HEK293 (cell line): Measurements from ENCODE around the gene NPAS1.

ENCODE experiments used
- CTCF ChIA-PET: fragments of 350-600 bp; formaldehyde crosslinking; extraction: SDS; loops from one replicate; lab custom pipeline; 2021; ENCODE audit warnings: antibody characterized with exemption; lab: Yijun Ruan, JAX
- POLR2A ChIA-PET: fragments of 300-600 bp; formaldehyde crosslinking; extraction: SDS; loops from one replicate; lab custom pipeline; 2020; ENCODE audit warnings: antibody characterized with exemption, inconsistent platforms; lab: Yijun Ruan, JAX
- H3K27ac ChIP-seq: fragments of 200-500 bp; sonication (Bioruptor generic); 2 replicates; pipeline ENCODE4 v1.5.1; 2014; ENCODE audit warnings: low read depth, low read length, control low read depth, inconsistent platforms; ENCODE audit errors: extremely low read depth
- H3K36me3 ChIP-seq, 2 experiments: fragments of 200-500 bp in 1 of 2; sonication (Bioruptor generic) in 1 of 2; 1 replicate in 1 of 2; 2 replicates in 1 of 2; pipeline ENCODE4 v1.5.1; 2014 to 2017; ENCODE audit warnings: inconsistent platforms in 2 of 2, low read length in 2 of 2; ENCODE audit not compliant: control insufficient read depth in 2 of 2, insufficient read depth in 1 of 2
- H3K4me1 ChIP-seq: fragments of 200-500 bp; sonication (Bioruptor generic); 2 replicates; pipeline ENCODE4 v1.5.1; 2014; ENCODE audit warnings: mild to moderate bottlenecking, low read length, inconsistent platforms; ENCODE audit not compliant: control insufficient read depth, insufficient read depth
- H3K4me3 ChIP-seq: 2 replicates; pipeline ENCODE4 v1.5.1; 2011; ENCODE audit warnings: low read depth, mild to moderate bottlenecking, control low read depth, low read length, moderate library complexity
- H3K9me3 ChIP-seq: fragments of 200-500 bp; sonication (Bioruptor generic); 2 replicates; pipeline ENCODE4 v1.5.1; 2014; ENCODE audit warnings: low read depth, low read length, inconsistent platforms; ENCODE audit not compliant: control insufficient read depth, insufficient read depth
- EGR2 ChIP-seq: fragments of 450-650 bp; formaldehyde crosslinking; IDR thresholded peaks from 2 replicates; pipeline ENCODE4 v1.5.1; 2016; ENCODE audit warnings: low read depth, missing biosample characterization, missing genetic modification characterization
- HOXC10 ChIP-seq: sonication (generic); formaldehyde crosslinking; IDR thresholded peaks from 2 replicates; pipeline ENCODE4 v1.8.1; 2023; ENCODE audit warnings: mild to moderate bottlenecking, missing genetic modification reagents
- SCRT2 ChIP-seq: fragments of 450-650 bp; formaldehyde crosslinking; IDR thresholded peaks from 2 replicates; pipeline ENCODE4 v1.5.1; 2016; ENCODE audit warnings: missing biosample characterization, missing genetic modification characterization
- ZFHX2 ChIP-seq: fragments of 450-650 bp; formaldehyde crosslinking; conservative IDR thresholded peaks from 2 replicates; pipeline ENCODE4 v1.5.1; 2016; ENCODE audit warnings: missing biosample characterization, missing genetic modification characterization
- ZNF10 ChIP-seq: fragments of 450-650 bp; formaldehyde crosslinking; IDR thresholded peaks from 2 replicates; pipeline ENCODE4 v1.5.1; 2017; ENCODE audit warnings: missing biosample characterization, missing genetic modification characterization
- ZNF121 ChIP-seq: fragments of 450-650 bp; formaldehyde crosslinking; IDR thresholded peaks from 2 replicates; pipeline ENCODE4 v1.5.1; 2016; ENCODE audit warnings: missing biosample characterization, missing genetic modification characterization
- ZNF132 ChIP-seq: fragments of 450-650 bp; formaldehyde crosslinking; IDR thresholded peaks from 2 replicates; pipeline ENCODE4 v1.5.1; 2017; ENCODE audit warnings: missing biosample characterization, missing genetic modification characterization, borderline replicate concordance
- ZNF169 ChIP-seq: fragments of 450-650 bp; formaldehyde crosslinking; IDR thresholded peaks from 2 replicates; pipeline ENCODE4 v1.5.1; 2016; ENCODE audit warnings: missing biosample characterization, missing genetic modification characterization
- ZNF202 ChIP-seq: fragments of 450-650 bp; formaldehyde crosslinking; IDR thresholded peaks from 2 replicates; pipeline ENCODE4 v1.5.1; 2016; ENCODE audit warnings: missing biosample characterization, missing genetic modification characterization, borderline replicate concordance
- ZNF366 ChIP-seq: fragments of 450-650 bp; formaldehyde crosslinking; conservative IDR thresholded peaks from 2 replicates; pipeline ENCODE4 v1.5.1; 2016; ENCODE audit warnings: missing biosample characterization, missing genetic modification characterization
- ZNF404 ChIP-seq: fragments of 450-650 bp; formaldehyde crosslinking; IDR thresholded peaks from 2 replicates; pipeline ENCODE4 v1.5.1; 2017; ENCODE audit warnings: missing biosample characterization, missing genetic modification characterization
- ZNF501 ChIP-seq: fragments of 450-650 bp; formaldehyde crosslinking; IDR thresholded peaks from 2 replicates; pipeline ENCODE4 v1.5.1; 2016; ENCODE audit warnings: missing biosample characterization, missing genetic modification characterization
- ZNF510 ChIP-seq: fragments of 450-650 bp; formaldehyde crosslinking; IDR thresholded peaks from 2 replicates; pipeline ENCODE4 v1.5.1; 2018; ENCODE audit warnings: mild to moderate bottlenecking, missing genetic modification characterization, missing biosample characterization; ENCODE audit not compliant: insufficient replicate concordance
- ZNF610 ChIP-seq: fragments of 450-650 bp; formaldehyde crosslinking; IDR thresholded peaks from 2 replicates; pipeline ENCODE4 v1.5.1; 2016; ENCODE audit warnings: missing biosample characterization, missing genetic modification characterization, borderline replicate concordance
- ZNF664 ChIP-seq: fragments of 450-650 bp; formaldehyde crosslinking; IDR thresholded peaks from 2 replicates; pipeline ENCODE4 v1.5.1; 2016; ENCODE audit warnings: missing biosample characterization, missing genetic modification characterization
- ZNF785 ChIP-seq: fragments of 450-650 bp; formaldehyde crosslinking; IDR thresholded peaks from 2 replicates; pipeline ENCODE4 v1.5.1; 2016; ENCODE audit warnings: missing biosample characterization, missing genetic modification characterization
- TF ChIP-seq, protein P1 (sequence below): fragments of 450-650 bp; formaldehyde crosslinking; IDR thresholded peaks from 2 replicates; pipeline ENCODE4 v1.5.1; 2016; ENCODE audit warnings: missing biosample characterization, missing genetic modification characterization
- TF ChIP-seq, protein P2 (sequence below): fragments of 450-650 bp; IDR thresholded peaks from 2 replicates; pipeline ENCODE4 v1.5.1; 2018; ENCODE audit warnings: missing biosample characterization, mild to moderate bottlenecking, missing genetic modification characterization
- TF ChIP-seq, protein P3 (sequence below): fragments of 450-650 bp; formaldehyde crosslinking; IDR thresholded peaks from 2 replicates; pipeline ENCODE4 v1.5.0; 2017; ENCODE audit warnings: missing biosample characterization, missing genetic modification characterization, borderline replicate concordance
- TF ChIP-seq, protein P4 (sequence below): fragments of 450-650 bp; formaldehyde crosslinking; IDR thresholded peaks from 2 replicates; pipeline ENCODE4 v1.5.1; 2016; ENCODE audit warnings: missing biosample characterization, missing genetic modification characterization
- TF ChIP-seq, protein P5 (sequence below): fragments of 450-650 bp; formaldehyde crosslinking; IDR thresholded peaks from 2 replicates; pipeline ENCODE4 v1.5.1; 2016; ENCODE audit warnings: missing biosample characterization, missing genetic modification characterization, low read depth
- TF ChIP-seq, protein P6 (sequence below): fragments of 450-650 bp; formaldehyde crosslinking; IDR thresholded peaks from 2 replicates; pipeline ENCODE4 v1.5.1; 2017; ENCODE audit warnings: missing biosample characterization, missing genetic modification characterization
- TF ChIP-seq, protein P7 (sequence below): fragments of 450-650 bp; formaldehyde crosslinking; IDR thresholded peaks from 2 replicates; pipeline ENCODE4 v1.5.1; 2016; ENCODE audit warnings: missing biosample characterization, missing genetic modification characterization

NPAS1 gene

DNA sequence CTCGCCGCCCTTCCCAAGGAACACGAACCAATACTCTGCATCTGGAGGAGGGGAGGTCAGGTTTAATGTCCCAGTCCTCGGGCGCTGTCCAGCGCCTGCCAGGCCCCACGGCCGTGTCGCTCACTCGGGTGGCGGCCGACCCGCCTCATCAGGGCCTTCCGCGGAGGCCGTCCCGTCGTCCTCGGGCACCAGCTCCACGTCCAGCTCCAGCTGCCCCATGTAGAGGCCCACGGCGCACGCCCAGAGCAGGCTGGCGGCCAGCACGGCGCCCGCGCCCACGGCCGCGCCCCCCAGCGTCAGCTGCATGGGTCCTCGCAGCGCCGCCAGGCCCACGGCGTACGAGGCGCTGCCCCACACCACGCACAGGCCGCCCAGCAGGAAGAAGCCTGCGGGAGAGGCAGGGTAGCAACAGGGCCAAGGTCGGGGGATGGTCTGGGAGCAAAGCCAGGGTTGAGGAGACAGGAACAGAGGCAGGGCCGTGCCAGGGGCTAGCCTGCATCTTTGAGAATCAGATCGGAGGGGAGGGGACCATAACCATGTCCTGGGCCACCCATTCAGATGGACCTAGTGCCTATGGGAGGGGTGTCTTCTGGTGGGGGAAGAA lies 26.3 kb downstream of the NPAS1 start (continued):
- TF ChIP-seq, protein P1, sequence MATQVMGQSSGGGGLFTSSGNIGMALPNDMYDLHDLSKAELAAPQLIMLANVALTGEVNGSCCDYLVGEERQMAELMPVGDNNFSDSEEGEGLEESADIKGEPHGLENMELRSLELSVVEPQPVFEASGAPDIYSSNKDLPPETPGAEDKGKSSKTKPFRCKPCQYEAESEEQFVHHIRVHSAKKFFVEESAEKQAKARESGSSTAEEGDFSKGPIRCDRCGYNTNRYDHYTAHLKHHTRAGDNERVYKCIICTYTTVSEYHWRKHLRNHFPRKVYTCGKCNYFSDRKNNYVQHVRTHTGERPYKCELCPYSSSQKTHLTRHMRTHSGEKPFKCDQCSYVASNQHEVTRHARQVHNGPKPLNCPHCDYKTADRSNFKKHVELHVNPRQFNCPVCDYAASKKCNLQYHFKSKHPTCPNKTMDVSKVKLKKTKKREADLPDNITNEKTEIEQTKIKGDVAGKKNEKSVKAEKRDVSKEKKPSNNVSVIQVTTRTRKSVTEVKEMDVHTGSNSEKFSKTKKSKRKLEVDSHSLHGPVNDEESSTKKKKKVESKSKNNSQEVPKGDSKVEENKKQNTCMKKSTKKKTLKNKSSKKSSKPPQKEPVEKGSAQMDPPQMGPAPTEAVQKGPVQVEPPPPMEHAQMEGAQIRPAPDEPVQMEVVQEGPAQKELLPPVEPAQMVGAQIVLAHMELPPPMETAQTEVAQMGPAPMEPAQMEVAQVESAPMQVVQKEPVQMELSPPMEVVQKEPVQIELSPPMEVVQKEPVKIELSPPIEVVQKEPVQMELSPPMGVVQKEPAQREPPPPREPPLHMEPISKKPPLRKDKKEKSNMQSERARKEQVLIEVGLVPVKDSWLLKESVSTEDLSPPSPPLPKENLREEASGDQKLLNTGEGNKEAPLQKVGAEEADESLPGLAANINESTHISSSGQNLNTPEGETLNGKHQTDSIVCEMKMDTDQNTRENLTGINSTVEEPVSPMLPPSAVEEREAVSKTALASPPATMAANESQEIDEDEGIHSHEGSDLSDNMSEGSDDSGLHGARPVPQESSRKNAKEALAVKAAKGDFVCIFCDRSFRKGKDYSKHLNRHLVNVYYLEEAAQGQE (tag by site-specific recombination): peak; percentile 80
- TF ChIP-seq, protein P2, sequence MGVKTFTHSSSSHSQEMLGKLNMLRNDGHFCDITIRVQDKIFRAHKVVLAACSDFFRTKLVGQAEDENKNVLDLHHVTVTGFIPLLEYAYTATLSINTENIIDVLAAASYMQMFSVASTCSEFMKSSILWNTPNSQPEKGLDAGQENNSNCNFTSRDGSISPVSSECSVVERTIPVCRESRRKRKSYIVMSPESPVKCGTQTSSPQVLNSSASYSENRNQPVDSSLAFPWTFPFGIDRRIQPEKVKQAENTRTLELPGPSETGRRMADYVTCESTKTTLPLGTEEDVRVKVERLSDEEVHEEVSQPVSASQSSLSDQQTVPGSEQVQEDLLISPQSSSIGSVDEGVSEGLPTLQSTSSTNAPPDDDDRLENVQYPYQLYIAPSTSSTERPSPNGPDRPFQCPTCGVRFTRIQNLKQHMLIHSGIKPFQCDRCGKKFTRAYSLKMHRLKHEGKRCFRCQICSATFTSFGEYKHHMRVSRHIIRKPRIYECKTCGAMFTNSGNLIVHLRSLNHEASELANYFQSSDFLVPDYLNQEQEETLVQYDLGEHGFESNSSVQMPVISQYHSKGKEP (tag by site-specific recombination): no peak

DNA sequence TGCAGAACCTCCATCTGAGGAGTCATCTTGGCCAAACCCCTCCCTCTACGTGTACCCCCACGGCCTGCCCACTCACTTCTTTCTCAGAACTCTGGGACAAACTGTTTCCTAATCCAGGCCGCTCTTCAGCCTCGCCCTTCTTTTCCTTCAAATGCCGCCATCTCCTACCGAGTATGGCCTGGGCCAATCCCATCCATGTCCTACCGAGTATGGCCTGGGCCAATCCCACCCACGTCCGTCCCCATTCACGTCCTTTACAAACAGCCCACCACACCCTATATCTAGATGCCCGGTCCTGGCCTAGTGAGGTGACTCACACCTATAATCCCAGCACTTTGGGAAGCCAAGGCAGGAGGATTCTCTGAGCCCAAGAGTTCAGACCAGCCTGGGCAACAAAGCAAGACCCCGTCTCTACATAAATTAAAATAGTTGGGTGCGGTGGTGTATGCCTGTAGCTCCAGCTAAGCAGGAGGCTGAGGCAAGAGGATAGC lies 27.7 kb downstream of the NPAS1 start:
- Histone ChIP-seq H3K27ac (peak overlapping the region; percentile 61), H3K9me3 (no peaks in the 10 kb centered on the region), H3K4me1 (peaks cover 3% of the 10 kb centered on the region; the same call in 1 of the 2 replicates), H3K4me3 (peak overlapping the region; percentile 70), H3K36me3 (peaks cover 0 to 4% of the 10 kb centered on the region in 2 experiments; a peak in 2 of 3 replicates)
- ChIA-PET CTCF (interaction anchor here (0.6 to 2.9 kb wide), 5 partner anchors 12 to 84 kb away, joined by 3 to 12 read pairs (median 4); partner anchors contain the start of gene SAE1), POLR2A (interaction anchor here (0.7 to 1.7 kb wide), 9 partner anchors 10 to 209 kb away, joined by 3 to 39 read pairs (median 3); partner anchors contain the start of genes AP2S1, CCDC9, SAE1 and ZC3H4)
- TF ChIP-seq ZNF404 (tag by site-specific recombination) (no peak), ZNF501 (no peak), ZNF169 (tag by site-specific recombination) (no peak), ZNF10 (tag by site-specific recombination) (no peak), ZNF132 (tag by site-specific recombination) (no peak), ZNF510 (no peak), ZNF366 (tag by site-specific recombination) (no peak), ZNF664 (tag by site-specific recombination) (no peak), SCRT2 (tag by site-specific recombination) (no peak), ZNF202 (tag by site-specific recombination) (no peak), EGR2 (tag by site-specific recombination) (peak; percentile 44; the same call in 1 of the 2 replicates), ZFHX2 (peak; percentile 75), ZNF121 (tag by site-specific recombination) (peak; percentile 91), HOXC10 (CRISPR knock-in tag) (no peak), ZNF785 (tag by site-specific recombination) (no peak), ZNF610 (no peak)
- TF ChIP-seq, protein P3, sequence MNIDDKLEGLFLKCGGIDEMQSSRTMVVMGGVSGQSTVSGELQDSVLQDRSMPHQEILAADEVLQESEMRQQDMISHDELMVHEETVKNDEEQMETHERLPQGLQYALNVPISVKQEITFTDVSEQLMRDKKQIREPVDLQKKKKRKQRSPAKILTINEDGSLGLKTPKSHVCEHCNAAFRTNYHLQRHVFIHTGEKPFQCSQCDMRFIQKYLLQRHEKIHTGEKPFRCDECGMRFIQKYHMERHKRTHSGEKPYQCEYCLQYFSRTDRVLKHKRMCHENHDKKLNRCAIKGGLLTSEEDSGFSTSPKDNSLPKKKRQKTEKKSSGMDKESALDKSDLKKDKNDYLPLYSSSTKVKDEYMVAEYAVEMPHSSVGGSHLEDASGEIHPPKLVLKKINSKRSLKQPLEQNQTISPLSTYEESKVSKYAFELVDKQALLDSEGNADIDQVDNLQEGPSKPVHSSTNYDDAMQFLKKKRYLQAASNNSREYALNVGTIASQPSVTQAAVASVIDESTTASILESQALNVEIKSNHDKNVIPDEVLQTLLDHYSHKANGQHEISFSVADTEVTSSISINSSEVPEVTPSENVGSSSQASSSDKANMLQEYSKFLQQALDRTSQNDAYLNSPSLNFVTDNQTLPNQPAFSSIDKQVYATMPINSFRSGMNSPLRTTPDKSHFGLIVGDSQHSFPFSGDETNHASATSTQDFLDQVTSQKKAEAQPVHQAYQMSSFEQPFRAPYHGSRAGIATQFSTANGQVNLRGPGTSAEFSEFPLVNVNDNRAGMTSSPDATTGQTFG (tag by site-specific recombination): no peak
- TF ChIP-seq, protein P4, sequence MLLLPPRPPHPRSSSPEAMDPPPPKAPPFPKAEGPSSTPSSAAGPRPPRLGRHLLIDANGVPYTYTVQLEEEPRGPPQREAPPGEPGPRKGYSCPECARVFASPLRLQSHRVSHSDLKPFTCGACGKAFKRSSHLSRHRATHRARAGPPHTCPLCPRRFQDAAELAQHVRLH: no peak
- TF ChIP-seq, protein P5, sequence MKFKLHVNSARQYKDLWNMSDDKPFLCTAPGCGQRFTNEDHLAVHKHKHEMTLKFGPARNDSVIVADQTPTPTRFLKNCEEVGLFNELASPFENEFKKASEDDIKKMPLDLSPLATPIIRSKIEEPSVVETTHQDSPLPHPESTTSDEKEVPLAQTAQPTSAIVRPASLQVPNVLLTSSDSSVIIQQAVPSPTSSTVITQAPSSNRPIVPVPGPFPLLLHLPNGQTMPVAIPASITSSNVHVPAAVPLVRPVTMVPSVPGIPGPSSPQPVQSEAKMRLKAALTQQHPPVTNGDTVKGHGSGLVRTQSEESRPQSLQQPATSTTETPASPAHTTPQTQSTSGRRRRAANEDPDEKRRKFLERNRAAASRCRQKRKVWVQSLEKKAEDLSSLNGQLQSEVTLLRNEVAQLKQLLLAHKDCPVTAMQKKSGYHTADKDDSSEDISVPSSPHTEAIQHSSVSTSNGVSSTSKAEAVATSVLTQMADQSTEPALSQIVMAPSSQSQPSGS (tag by site-specific recombination): no peak
- TF ChIP-seq, protein P6, sequence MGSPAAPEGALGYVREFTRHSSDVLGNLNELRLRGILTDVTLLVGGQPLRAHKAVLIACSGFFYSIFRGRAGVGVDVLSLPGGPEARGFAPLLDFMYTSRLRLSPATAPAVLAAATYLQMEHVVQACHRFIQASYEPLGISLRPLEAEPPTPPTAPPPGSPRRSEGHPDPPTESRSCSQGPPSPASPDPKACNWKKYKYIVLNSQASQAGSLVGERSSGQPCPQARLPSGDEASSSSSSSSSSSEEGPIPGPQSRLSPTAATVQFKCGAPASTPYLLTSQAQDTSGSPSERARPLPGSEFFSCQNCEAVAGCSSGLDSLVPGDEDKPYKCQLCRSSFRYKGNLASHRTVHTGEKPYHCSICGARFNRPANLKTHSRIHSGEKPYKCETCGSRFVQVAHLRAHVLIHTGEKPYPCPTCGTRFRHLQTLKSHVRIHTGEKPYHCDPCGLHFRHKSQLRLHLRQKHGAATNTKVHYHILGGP (tag by site-specific recombination): no peak
- TF ChIP-seq, protein P7, sequence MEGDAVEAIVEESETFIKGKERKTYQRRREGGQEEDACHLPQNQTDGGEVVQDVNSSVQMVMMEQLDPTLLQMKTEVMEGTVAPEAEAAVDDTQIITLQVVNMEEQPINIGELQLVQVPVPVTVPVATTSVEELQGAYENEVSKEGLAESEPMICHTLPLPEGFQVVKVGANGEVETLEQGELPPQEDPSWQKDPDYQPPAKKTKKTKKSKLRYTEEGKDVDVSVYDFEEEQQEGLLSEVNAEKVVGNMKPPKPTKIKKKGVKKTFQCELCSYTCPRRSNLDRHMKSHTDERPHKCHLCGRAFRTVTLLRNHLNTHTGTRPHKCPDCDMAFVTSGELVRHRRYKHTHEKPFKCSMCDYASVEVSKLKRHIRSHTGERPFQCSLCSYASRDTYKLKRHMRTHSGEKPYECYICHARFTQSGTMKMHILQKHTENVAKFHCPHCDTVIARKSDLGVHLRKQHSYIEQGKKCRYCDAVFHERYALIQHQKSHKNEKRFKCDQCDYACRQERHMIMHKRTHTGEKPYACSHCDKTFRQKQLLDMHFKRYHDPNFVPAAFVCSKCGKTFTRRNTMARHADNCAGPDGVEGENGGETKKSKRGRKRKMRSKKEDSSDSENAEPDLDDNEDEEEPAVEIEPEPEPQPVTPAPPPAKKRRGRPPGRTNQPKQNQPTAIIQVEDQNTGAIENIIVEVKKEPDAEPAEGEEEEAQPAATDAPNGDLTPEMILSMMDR: no peak
